Keratinocyte (primary cell): Measurements from ENCODE around the gene DOCK1.

Experiments
- CTCF ChIP-seq, 3 experiments: IDR thresholded peaks in 1 of 3; conservative IDR thresholded peaks in 1 of 3; optimal IDR thresholded peaks in 1 of 3; 2 replicates in 2 of 3; 3 replicates in 1 of 3; pipeline versions ENCODE3 to v1.5.1; 2011; ENCODE audit warnings: low read length in 3 of 3, mild to moderate bottlenecking in 3 of 3, moderate library complexity in 2 of 3, control low read depth in 1 of 3, inconsistent platforms in 1 of 3; ENCODE audit not compliant: insufficient read depth in 2 of 3; ENCODE audit errors: extremely low read depth in 1 of 3
- EZH2 ChIP-seq: IDR thresholded peaks from one replicate; pipeline ENCODE4 v1.6.1; 2012; ENCODE audit warnings: inconsistent platforms, mild to moderate bottlenecking, low read length, moderate library complexity

GRCh38 chr10:127009366-127009765, 104.1 kb downstream of the DOCK1 start:
- TF ChIP-seq CTCF (optimal IDR thresholded peaks at IDR 0.05 in 1 of 3, IDR thresholded peaks at IDR 0.05 in 1 of 3, conservative IDR thresholded peaks at IDR 0.05 in 1 of 3; ENCODE audit: extremely low read depth in 1 of 3, insufficient read depth in 2 of 3, low read length in 3 of 3), result no peak
- no peak for TF ChIP-seq EZH2
